ENCODE data around the gene SLC25A1. TPM values are rescaled to one million over a fixed set of nuclear protein-coding genes. Genes with fewer than 3 reads are reported as not detected.
A peak's percentile ranks its signal among the peaks of the same experiment; 100 is the strongest.

Gene SLC25A1
- total and polyA plus RNA-seq, 2 of the 4 experiments (the other 2 are of a cell fraction): 41.0 to 56.5 TPM

- intact Hi-C loops (cut with micrococcal nuclease): no loop called here
- dilution Hi-C loops (cut with HindIII; ENCODE audit: low sequenced_read_pairs, unreplicated experiment): no loop called here
- WGBS, 2 experiments (ENCODE audit: extremely low coverage in 2 of 2, insufficient read length in 1 of 2): 100% methylated on average over 2 of the region's 5 CpGs; no CpG with 5 or more reads in 1 of the 2 experiments
Observed at GRCh38 chr22:19143212-19143611, 35.3 kb downstream of the SLC25A1 start.

More at GRCh38 chr22:19143212-19143611, 35.3 kb downstream of the SLC25A1 start:
- Histone ChIP-seq H4K5ac (ENCODE audit: low read depth, low read length) (no peak overlapping the region), H2BK5ac (ENCODE audit: low read depth, low read length, poor library complexity, severe bottlenecking) (no peak overlapping the region), H3K27ac (ENCODE audit: insufficient read depth, low read length) (no peak overlapping the region), H3K56ac (ENCODE audit: extremely low read depth, insufficient read depth, low read length) (no peak overlapping the region), H4K8ac (ENCODE audit: low read depth in 2 of 2, low read length in 2 of 2) (no peak overlapping the region), H3K4ac (ENCODE audit: low read depth, low read length) (no peak overlapping the region; the same call in 1 of the 2 replicates), H2AK5ac (ENCODE audit: low read depth, low read length) (no peak overlapping the region), H2BK20ac (ENCODE audit: low read depth, low read length) (no peak overlapping the region), H3K23ac (ENCODE audit: low read depth, low read length) (no peak overlapping the region), H3K4me1 (ENCODE audit: control insufficient read depth, insufficient read depth, low read length) (no peaks in the 10 kb centered on the region), H3K9me3 (ENCODE audit: control insufficient read depth, insufficient read depth, low read length) (no peaks in the 10 kb centered on the region), H2BK15ac (ENCODE audit: low read depth, low read length) (no peak overlapping the region), H3K14ac (replicated peaks; ENCODE audit: low read depth, low read length) (no peak overlapping the region), H2BK120ac (ENCODE audit: low read depth, low read length) (no peak overlapping the region), H3K27me3 (ENCODE audit: control insufficient read depth, insufficient read depth, low read length) (peaks cover 14% of the 10 kb centered on the region), H3K9ac (ENCODE audit: low read depth, low read length) (no peak overlapping the region), H3K4me2 (ENCODE audit: low read depth, low read length) (no peak overlapping the region; the same call in 1 of the 2 replicates), H3K4me3 (ENCODE audit: insufficient read depth, low read depth, low read length) (no peak overlapping the region), H2AK9ac (replicated peaks; ENCODE audit: low read depth, low read length, poor library complexity) (peak overlapping the region; percentile 23), H3K18ac (ENCODE audit: low read depth, low read length) (no peak overlapping the region), H3K79me1 (ENCODE audit: low read depth in 1 of 2, low read length in 2 of 2) (peaks cover 7 to 27% of the 10 kb centered on the region in 2 experiments), H4K91ac (ENCODE audit: insufficient read depth, low read depth, low read length) (no peak overlapping the region), H3K9me1 (ENCODE audit: insufficient read depth, low read length) (0 out of 2 replicates have a peak, but pooled peaks cover 3% of the 10 kb centered on the region), H2AFZ (replicated peaks; ENCODE audit: low read length, poor library complexity) (peak overlapping the region; percentile 55), H3K36me3 (ENCODE audit: control insufficient read depth, insufficient read depth, low read length) (peaks cover 40% of the 10 kb centered on the region), H4K20me1 (ENCODE audit: insufficient read depth, low read length) (peaks cover 4% of the 10 kb centered on the region)
- ATAC-seq (ENCODE audit: low read depth) (no peak), DNase-seq (no peak)
- in situ Hi-C loops (cut with MboI; ENCODE audit: low sequenced_read_pairs): no loop called here
- ChIA-PET POLR2A (ENCODE audit: unreplicated experiment) (interaction anchor here (0.6 kb wide), 1 partner anchor 39 kb away, joined by 3 read pairs; no protein-coding TSS in a partner anchor), CTCF (no interaction called here)
- no TSS peak for BruUV-seq (replicated peaks)
- TF ChIP-seq SMC3 (IDR thresholded peaks at IDR 0.05; ENCODE audit: low read depth, low read length): no peak
